Lung (tissue), 12 donors: ENCODE data around the gene OSR1. TPM values are rescaled to one million over a fixed set of nuclear protein-coding genes. Genes with fewer than 3 reads are reported as not detected.

Experiments used
- ATAC-seq: fragments of 200-7000 bp; cut with Tn5 transposase; one replicate; pipeline ENCODE4 v1.9.1; 2020; ENCODE audit warnings: moderate number of reproducible peaks; ENCODE audit not compliant: insufficient read depth, low FRiP score
- DNase-seq, 3 donors: peaks; one replicate each; pipeline ENCODE4 v3.0.0-alpha.2; 2013 to 2017
- H3K27ac ChIP-seq, 2 donors: one replicate each; pipeline ENCODE4 v1.5.1; 2013; ENCODE audit warnings: mild to moderate bottlenecking in 2 of 2, moderate library complexity in 2 of 2, control low read depth in 1 of 2, inconsistent platforms in 1 of 2, low read depth in 1 of 2, low read length in 1 of 2
- H3K27me3 ChIP-seq, 3 donors: one replicate each; pipeline ENCODE4 v1.5.1; 2013; ENCODE audit warnings: low read length in 2 of 3; ENCODE audit not compliant: control insufficient read depth in 3 of 3, insufficient read depth in 3 of 3
- H3K36me3 ChIP-seq, 4 donors: one replicate each; pipeline ENCODE4 v1.5.1; 2013; ENCODE audit warnings: low read length in 4 of 4, mild to moderate bottlenecking in 1 of 4, moderate library complexity in 1 of 4; ENCODE audit not compliant: control insufficient read depth in 4 of 4, insufficient read depth in 4 of 4
- H3K4me1 ChIP-seq, 5 donors: one replicate each; pipeline ENCODE4 v1.5.1; 2013; ENCODE audit warnings: low read length in 5 of 5, mild to moderate bottlenecking in 2 of 5, moderate library complexity in 1 of 5; ENCODE audit not compliant: control insufficient read depth in 5 of 5, insufficient read depth in 5 of 5
- H3K4me3 ChIP-seq: one replicate; pipeline ENCODE4 v1.5.1; 2013; ENCODE audit warnings: mild to moderate bottlenecking, control low read depth, moderate library complexity
- H3K9ac ChIP-seq, 2 donors: one replicate each; pipeline ENCODE4 v1.5.1; 2013; ENCODE audit warnings: low read length in 2 of 2, control low read depth in 1 of 2; ENCODE audit not compliant: insufficient read depth in 1 of 2
- H3K9me3 ChIP-seq, 4 donors: one replicate each; pipeline ENCODE4 v1.5.1; 2013; ENCODE audit warnings: low read length in 3 of 4, mild to moderate bottlenecking in 1 of 4, moderate library complexity in 1 of 4; ENCODE audit not compliant: control insufficient read depth in 4 of 4, insufficient read depth in 3 of 4
- CTCF ChIP-seq: IDR thresholded peaks from 2 replicates; pipeline ENCODE4 v1.5.1; 2012; ENCODE audit warnings: mild to moderate bottlenecking; ENCODE audit errors: control extremely low read depth, extremely low read depth
- WGBS, 2 donors: extraction: QIAGEN DNeasy Blood & Tissue Kit; methylation state at CpG; one replicate each; pipeline ENCODE4 v1.1.7; 2013; 5-methylcytosine and 5-hydroxymethylcytosine counted together
- polyA plus RNA-seq, 2 donors: library from polyadenylated mRNA; stranded (reverse); fragments of 200-250 nt; gene quantifications; one replicate each; pipeline ENCODE4 v1.2.1, GENCODE V29; 2013
- total RNA-seq, 2 donors: library from RNA; depleted of rRNA in 1 of 2; stranded (reverse); fragments of >200 nt in 1 of 2; gene quantifications; one replicate each; pipeline ENCODE4 v1.2.1, GENCODE V29; 2014 to 2021
- donor health status: control.
- donor health status: control.
- donor health status: Bipolar disorder and iron deficiency.
- donor health status: healthy.
- donor health status: DM: yes; HTN: yes; CAD: no.

Gene OSR1
- total and polyA plus RNA-seq, 4 donors = 8.6 to 36.2 (median 22.3) TPM

DNA sequence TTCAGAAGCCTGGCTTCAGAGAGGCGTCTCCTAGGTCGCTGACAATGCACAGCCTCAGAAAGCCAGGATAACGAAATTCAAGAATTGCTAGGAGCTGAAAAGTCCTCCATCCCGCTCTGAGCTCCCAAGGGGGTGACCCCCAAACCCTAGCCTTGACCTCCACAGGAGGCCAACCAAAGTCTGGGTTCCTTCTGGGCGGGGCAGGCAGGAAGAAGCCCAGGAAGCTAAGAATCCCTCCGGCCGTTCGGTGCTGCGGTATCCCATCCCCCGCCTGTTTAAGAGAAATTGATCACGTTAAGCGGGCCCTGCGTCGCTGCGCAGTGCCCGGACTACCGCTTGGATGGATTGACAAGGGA, 2.5 kb upstream of the OSR1 start:
- H3K27me3 ChIP-seq = peaks cover 0 to 56% (median 19%) of the 10 kb centered on the region in 3 donors
- H3K4me3 ChIP-seq = no peak overlapping the region
- DNase-seq (no peak), ATAC-seq (no peak)
- peaks cover 0 to 23% (median 0%) of the 10 kb centered on the region in 4 donors for H3K36me3 ChIP-seq
- H3K9ac ChIP-seq = peak overlapping the region in 1 of 2 donors; percentile 82
- no peak overlapping the region for H3K27ac ChIP-seq
- H3K9me3 ChIP-seq = no peaks in the 10 kb centered on the region
- TF ChIP-seq CTCF = no peak
- peaks cover 0 to 22% (median 14%) of the 10 kb centered on the region in 5 donors for H3K4me1 ChIP-seq
- 33 to 48% methylated on average over 17 of the region's 17 CpGs for WGBS, 2 donors

GRCh38 chr2:19360266-19360965, 2.0 kb upstream of the OSR1 start:
- TF ChIP-seq CTCF = no peak
- DNase-seq (no peak), ATAC-seq (no peak)
- WGBS, 2 donors = 81 to 86% methylated on average over 4 of the region's 4 CpGs
- Histone ChIP-seq H3K9ac (no peak overlapping the region), H3K27ac (no peak overlapping the region), H3K27me3 (peaks cover 0 to 57% (median 19%) of the 10 kb centered on the region in 3 donors), H3K4me1 (peaks cover 0 to 25% (median 14%) of the 10 kb centered on the region in 5 donors), H3K4me3 (no peak overlapping the region), H3K36me3 (peaks cover 0 to 28% (median 0%) of the 10 kb centered on the region in 4 donors), H3K9me3 (no peaks in the 10 kb centered on the region)

DNA sequence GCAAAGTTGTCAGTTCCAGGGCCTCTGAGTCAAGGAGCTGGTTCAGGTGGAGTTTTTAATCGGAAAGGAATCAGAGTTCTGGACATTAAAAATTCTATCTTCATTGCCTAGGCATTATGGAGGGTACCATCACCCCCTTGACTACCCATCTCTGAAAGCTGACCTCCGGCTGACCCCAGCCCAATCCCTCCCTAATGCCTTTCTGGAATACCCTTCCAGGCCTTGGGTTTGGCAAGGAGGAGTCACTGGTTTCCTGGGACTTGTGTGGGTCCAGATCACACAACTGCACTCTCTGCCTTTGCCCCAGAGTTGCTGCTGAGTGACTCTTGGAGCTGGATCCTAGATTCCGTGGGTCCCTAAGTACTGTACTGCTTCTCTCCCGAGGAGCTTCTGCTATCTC, 1.0 kb upstream of the OSR1 start:
- peaks cover 3 to 61% (median 19%) of the 10 kb centered on the region in 3 donors for H3K27me3 ChIP-seq
- 59 to 80% methylated on average over 4 of the region's 4 CpGs for WGBS, 2 donors
- H3K27ac ChIP-seq = no peak overlapping the region

More for the DNA sequence above, 1.0 kb upstream of the OSR1 start:
- Histone ChIP-seq H3K36me3 (peaks cover 0 to 34% (median 1%) of the 10 kb centered on the region in 4 donors), H3K9me3 (no peaks in the 10 kb centered on the region), H3K4me1 (peaks cover 0 to 35% (median 14%) of the 10 kb centered on the region in 5 donors), H3K4me3 (no peak overlapping the region), H3K9ac (no peak overlapping the region)
- ATAC-seq (no peak), DNase-seq (no peak)
- TF ChIP-seq CTCF = no peak
